Ovary (tissue), 3 donors: ENCODE measurements around the gene ANGPTL8.

Source experiments
- CTCF ChIP-seq, 3 donors: fragments of 450-650 bp in 2 of 3; fragments of 200-600 bp in 1 of 3; IDR thresholded peaks; one replicate each; pipeline versions ENCODE4 v1.5.1 to v1.8.0; 2016 to 2022; ENCODE audit warnings: antibody characterized with exemption in 3 of 3, mild to moderate bottlenecking in 1 of 3
- EP300 ChIP-seq: sonication (generic); formaldehyde crosslinking; IDR thresholded peaks from one replicate; pipeline ENCODE4 v1.6.1; 2017; ENCODE audit warnings: antibody characterized with exemption
- POLR2A ChIP-seq: fragments of 450-650 bp; IDR thresholded peaks from one replicate; pipeline ENCODE4 v1.6.1; 2017; ENCODE audit warnings: antibody characterized with exemption, mild to moderate bottlenecking, moderate library complexity
- donor health status: DM: no; HTN: no; CAD: no.

- TF ChIP-seq CTCF (IDR thresholded peaks at IDR 0.05) (no peak), POLR2A (no peak), EP300 (no peak)
Measured at GRCh38 chr19:11205939-11206570, 33.4 kb upstream of the ANGPTL8 start.
